Activated naive CD4-positive, alpha-beta T cell treated with anti-CD3 and anti-CD28 coated beads, Interleukin-2, amount 50 U/mL, for 72 hours (primary cell): ENCODE results near the gene LRRC4C. TPM values are rescaled to one million over a fixed set of nuclear protein-coding genes. Genes with fewer than 3 reads are reported as not detected.

ENCODE experiments used
- ATAC-seq, 2 donors: fragments of 150-1000 bp; cut with Tn5 transposase; 2 replicates each; pipeline ENCODE4 v1.10.0; 2021; ENCODE audit warnings: mild to moderate bottlenecking in 2 of 2, moderate library complexity in 2 of 2
- DNase-seq, 2 donors: peaks; one replicate each; pipeline ENCODE4 v3.0.0; 2021 to 2022; ENCODE audit warnings: low spot score in 2 of 2
- H3K27ac Mint-ChIP-seq, 2 donors: one replicate each; pipeline ENCODE4 v1.8.0; 2022; ENCODE audit warnings: mild to moderate bottlenecking in 2 of 2, mixed read lengths in 2 of 2
- H3K36me3 Mint-ChIP-seq, 2 donors: one replicate each; pipeline ENCODE4 v1.8.0; 2022; ENCODE audit warnings: mixed read lengths in 2 of 2
- H3K9me3 Mint-ChIP-seq, 2 donors: one replicate each; pipeline ENCODE4 v1.8.0; 2022; ENCODE audit warnings: mixed read lengths in 2 of 2
- total RNA-seq, 2 donors: library from RNA; stranded (reverse); gene quantifications; one replicate each; pipeline ENCODE4 v1.2.3, GENCODE V29; 2022

Gene LRRC4C
- total RNA-seq, 2 donors from 2014 or later: not detected

- DNase-seq: no peak
- Mint-ChIP-seq H3K9me3 (peaks cover 9 to 15% of the 10 kb centered on the region in 2 donors), H3K27ac (no peak overlapping the region), H3K36me3 (no peaks in the 10 kb centered on the region)
- ATAC-seq: no peak
Measured at GRCh38 chr11:41309716-41310115, 149.7 kb downstream of the LRRC4C start.

- DNase-seq (no peak), ATAC-seq (no peak)
- H3K9me3 Mint-ChIP-seq: peaks cover 9 to 15% of the 10 kb centered on the region in 2 donors
- H3K36me3 Mint-ChIP-seq: no peaks in the 10 kb centered on the region
- H3K27ac Mint-ChIP-seq: no peak overlapping the region
Measured at GRCh38 chr11:41309111-41309522, 150.3 kb downstream of the LRRC4C start.

- Mint-ChIP-seq H3K27ac (no peak overlapping the region), H3K36me3 (no peaks in the 10 kb centered on the region)
- no peak for DNase-seq
Measured at GRCh38 chr11:41308286-41308685, 151.2 kb downstream of the LRRC4C start.

GRCh38 chr11:41307296-41308080 is 152.0 kb downstream of the LRRC4C start:
- Mint-ChIP-seq H3K27ac (no peak overlapping the region), H3K36me3 (no peaks in the 10 kb centered on the region), H3K9me3 (peaks cover 9 to 15% of the 10 kb centered on the region in 2 donors)
- DNase-seq (no peak), ATAC-seq (no peak)

More at GRCh38 chr11:41308286-41308685, 151.2 kb downstream of the LRRC4C start:
- peaks cover 9 to 15% of the 10 kb centered on the region in 2 donors for H3K9me3 Mint-ChIP-seq
- no peak for ATAC-seq

GRCh38 chr11:41306431-41306830 is 153.0 kb downstream of the LRRC4C start:
- H3K9me3 Mint-ChIP-seq: peaks cover 9 to 15% of the 10 kb centered on the region in 2 donors
- DNase-seq: no peak
- no peak for ATAC-seq
- no peaks in the 10 kb centered on the region for H3K36me3 Mint-ChIP-seq
- no peak overlapping the region for H3K27ac Mint-ChIP-seq

GRCh38 chr11:41301023-41301422 is 158.4 kb downstream of the LRRC4C start:
- ATAC-seq (no peak), DNase-seq (no peak)
- peaks cover 5 to 6% of the 10 kb centered on the region in 2 donors for H3K9me3 Mint-ChIP-seq
- no peak overlapping the region for H3K27ac Mint-ChIP-seq
- no peaks in the 10 kb centered on the region for H3K36me3 Mint-ChIP-seq

- DNase-seq (no peak), ATAC-seq (no peak)
- Mint-ChIP-seq H3K36me3 (no peaks in the 10 kb centered on the region), H3K27ac (no peak overlapping the region), H3K9me3 (peaks cover 15 to 16% of the 10 kb centered on the region in 2 donors)
Measured at GRCh38 chr11:41289408-41289807, 170.0 kb downstream of the LRRC4C start.

- DNase-seq: no peak
- ATAC-seq: no peak
- H3K9me3 Mint-ChIP-seq: peaks cover 19 to 21% of the 10 kb centered on the region in 2 donors
- H3K36me3 Mint-ChIP-seq: no peaks in the 10 kb centered on the region
- H3K27ac Mint-ChIP-seq: no peak overlapping the region
Measured at GRCh38 chr11:41286751-41287150, 172.7 kb downstream of the LRRC4C start.

GRCh38 chr11:41284354-41284753 is 175.1 kb downstream of the LRRC4C start:
- peaks cover 20% of the 10 kb centered on the region in 2 donors for H3K9me3 Mint-ChIP-seq
- H3K27ac Mint-ChIP-seq: no peak overlapping the region
- no peaks in the 10 kb centered on the region for H3K36me3 Mint-ChIP-seq
- DNase-seq (no peak), ATAC-seq (no peak)

- ATAC-seq: no peak
- H3K27ac Mint-ChIP-seq: no peak overlapping the region
- H3K36me3 Mint-ChIP-seq: no peaks in the 10 kb centered on the region
- no peak for DNase-seq
- H3K9me3 Mint-ChIP-seq: peaks cover 21 to 24% of the 10 kb centered on the region in 2 donors
Measured at GRCh38 chr11:41283191-41283930, 176.1 kb downstream of the LRRC4C start.

- H3K27ac Mint-ChIP-seq: no peak overlapping the region
Measured at GRCh38 chr11:41282395-41282794, 177.1 kb downstream of the LRRC4C start.

GRCh38 chr11:41281131-41281742 is 178.2 kb downstream of the LRRC4C start:
- no peak for DNase-seq
- no peak overlapping the region for H3K27ac Mint-ChIP-seq
- peaks cover 15 to 32% of the 10 kb centered on the region in 2 donors for H3K9me3 Mint-ChIP-seq
- H3K36me3 Mint-ChIP-seq: no peaks in the 10 kb centered on the region
- ATAC-seq: no peak

More at GRCh38 chr11:41282395-41282794, 177.1 kb downstream of the LRRC4C start:
- no peak for ATAC-seq
- no peak for DNase-seq
- peaks cover 15 to 28% of the 10 kb centered on the region in 2 donors for H3K9me3 Mint-ChIP-seq
- no peaks in the 10 kb centered on the region for H3K36me3 Mint-ChIP-seq

- H3K27ac Mint-ChIP-seq: no peak overlapping the region
- no peaks in the 10 kb centered on the region for H3K36me3 Mint-ChIP-seq
- DNase-seq: no peak
- no peak for ATAC-seq
- H3K9me3 Mint-ChIP-seq: peaks cover 25 to 47% of the 10 kb centered on the region in 2 donors
Measured at GRCh38 chr11:41274831-41275230, 184.6 kb downstream of the LRRC4C start.

GRCh38 chr11:41273908-41274307 is 185.5 kb downstream of the LRRC4C start:
- no peak for ATAC-seq
- no peak overlapping the region for H3K27ac Mint-ChIP-seq
- peaks cover 20 to 43% of the 10 kb centered on the region in 2 donors for H3K9me3 Mint-ChIP-seq

GRCh38 chr11:41267451-41267850 is 192.0 kb downstream of the LRRC4C start:
- ATAC-seq (no peak), DNase-seq (no peak)
- peaks cover 21% of the 10 kb centered on the region in 2 donors for H3K9me3 Mint-ChIP-seq
- H3K36me3 Mint-ChIP-seq: no peaks in the 10 kb centered on the region
- H3K27ac Mint-ChIP-seq: no peak overlapping the region

More at GRCh38 chr11:41273908-41274307, 185.5 kb downstream of the LRRC4C start:
- no peak for DNase-seq
- no peaks in the 10 kb centered on the region for H3K36me3 Mint-ChIP-seq

GRCh38 chr11:41256041-41256440 is 203.4 kb downstream of the LRRC4C start:
- Mint-ChIP-seq H3K27ac (no peak overlapping the region), H3K36me3 (no peaks in the 10 kb centered on the region), H3K9me3 (peaks cover 9 to 11% of the 10 kb centered on the region in 2 donors)
- DNase-seq: no peak
- ATAC-seq: no peak

GRCh38 chr11:41254966-41255365 is 204.5 kb downstream of the LRRC4C start:
- ATAC-seq (no peak), DNase-seq (no peak)
- H3K36me3 Mint-ChIP-seq: no peaks in the 10 kb centered on the region
- H3K9me3 Mint-ChIP-seq: peaks cover 10 to 11% of the 10 kb centered on the region in 2 donors
- H3K27ac Mint-ChIP-seq: no peak overlapping the region
